Muscle layer of duodenum (tissue), 2 donors: ENCODE results near the gene ADCY1.
"Not testable (repeated sequence)": the region's sequence is repeated elsewhere in the genome, so short reads cannot be mapped to it uniquely, and the experiment has no call there.

Experiments
- H3K27ac ChIP-seq: one replicate; pipeline ENCODE4 v1.7.0; 2013; ENCODE audit warnings: mild to moderate bottlenecking, low read length
- H3K27me3 ChIP-seq: one replicate; pipeline ENCODE4 v1.7.0; 2013; ENCODE audit warnings: low read depth, mild to moderate bottlenecking, control low read depth, low read length
- H3K36me3 ChIP-seq, 2 donors: one replicate each; pipeline ENCODE4 v1.7.0; 2013; ENCODE audit warnings: low read length in 2 of 2, control low read depth in 1 of 2, mild to moderate bottlenecking in 1 of 2; ENCODE audit not compliant: insufficient read depth in 2 of 2, control insufficient read depth in 1 of 2
- H3K4me1 ChIP-seq, 2 donors: one replicate each; pipeline ENCODE4 v1.7.0; 2013; ENCODE audit warnings: low read length in 2 of 2, mild to moderate bottlenecking in 2 of 2, control low read depth in 1 of 2, moderate library complexity in 1 of 2; ENCODE audit not compliant: insufficient read depth in 2 of 2, control insufficient read depth in 1 of 2
- H3K4me3 ChIP-seq, 2 donors: one replicate each; pipeline ENCODE4 v1.7.0; 2013; ENCODE audit warnings: low read length in 2 of 2, low read depth in 1 of 2, mild to moderate bottlenecking in 1 of 2
- H3K9me3 ChIP-seq, 2 donors: one replicate each; pipeline ENCODE4 v1.7.0; 2013; ENCODE audit warnings: low read length in 2 of 2, control low read depth in 1 of 2, mild to moderate bottlenecking in 1 of 2; ENCODE audit not compliant: control insufficient read depth in 1 of 2
- donor health status: healthy.

ADCY1 gene

GRCh38 chr7:45748976-45749375, 174.8 kb downstream of the ADCY1 start:
- not testable (repeated sequence) for H3K9me3 ChIP-seq, H3K27me3 ChIP-seq, H3K4me3 ChIP-seq, H3K27ac ChIP-seq, H3K4me1 ChIP-seq
- H3K36me3 ChIP-seq, result peaks cover 4 to 22% of the 10 kb centered on the region in 2 donors

- not testable (repeated sequence) for H3K27ac ChIP-seq, H3K27me3 ChIP-seq, H3K4me1 ChIP-seq, H3K4me3 ChIP-seq, H3K9me3 ChIP-seq
- peaks cover 4 to 17% of the 10 kb centered on the region in 2 donors for H3K36me3 ChIP-seq
Measured at GRCh38 chr7:45751352-45751751, 177.2 kb downstream of the ADCY1 start.

- not testable (repeated sequence) for H3K27ac ChIP-seq, H3K27me3 ChIP-seq, H3K9me3 ChIP-seq
Measured at GRCh38 chr7:45756333-45756732, 182.2 kb downstream of the ADCY1 start.

GRCh38 chr7:45756757-45757156, 182.6 kb downstream of the ADCY1 start:
- H3K9me3 ChIP-seq, H3K36me3 ChIP-seq, H3K27me3 ChIP-seq, H3K4me3 ChIP-seq, H3K4me1 ChIP-seq, H3K27ac ChIP-seq: not testable (repeated sequence)

More at GRCh38 chr7:45756333-45756732, 182.2 kb downstream of the ADCY1 start:
- not testable (repeated sequence) for H3K4me3 ChIP-seq, H3K4me1 ChIP-seq, H3K36me3 ChIP-seq

GRCh38 chr7:45759464-45759863, 185.3 kb downstream of the ADCY1 start:
- H3K9me3 ChIP-seq, H3K36me3 ChIP-seq, H3K27me3 ChIP-seq, H3K4me1 ChIP-seq, H3K4me3 ChIP-seq, H3K27ac ChIP-seq: not testable (repeated sequence)

- not testable (repeated sequence) for H3K27me3 ChIP-seq, H3K9me3 ChIP-seq, H3K27ac ChIP-seq, H3K36me3 ChIP-seq, H3K4me1 ChIP-seq, H3K4me3 ChIP-seq
Measured at GRCh38 chr7:45761545-45762205, 187.5 kb downstream of the ADCY1 start.

- not testable (repeated sequence) for H3K9me3 ChIP-seq, H3K36me3 ChIP-seq, H3K4me3 ChIP-seq, H3K4me1 ChIP-seq, H3K27ac ChIP-seq, H3K27me3 ChIP-seq
Measured at GRCh38 chr7:45762225-45762994, 188.2 kb downstream of the ADCY1 start.

- Histone ChIP-seq H3K4me3 (peak overlapping the region; percentile 60 to 82), H3K27ac (peak overlapping the region; percentile 79)
- H3K36me3 ChIP-seq, H3K27me3 ChIP-seq, H3K9me3 ChIP-seq, H3K4me1 ChIP-seq: not testable (repeated sequence)
Measured at GRCh38 chr7:45768516-45769394, 194.6 kb downstream of the ADCY1 start.

GRCh38 chr7:45769626-45770025, 195.5 kb downstream of the ADCY1 start:
- Histone ChIP-seq H3K27ac (peak overlapping the region; percentile 79), H3K4me3 (peak overlapping the region in 1 of 2 donors; percentile 82)
- not testable (repeated sequence) for H3K27me3 ChIP-seq, H3K36me3 ChIP-seq, H3K4me1 ChIP-seq, H3K9me3 ChIP-seq
